Measurements from ENCODE around the gene DAB1. TPM values are rescaled to one million over a fixed set of nuclear protein-coding genes. Genes with fewer than 3 reads are reported as not detected.

DAB1 gene
- total and polyA plus RNA-seq, 12 donors = 0.04 to 2.1 (median 0.59) TPM; not detected in 2

- TF ChIP-seq POLR2A (IDR thresholded peaks at IDR 0.05) (no peak), CTCF (IDR thresholded peaks at IDR 0.05) (no peak)
- WGBS, 4 donors = 42 to 60% (median 54%) methylated on average over 1 of the region's 1 CpG
- DNase-seq = no peak
- Histone ChIP-seq H3K27me3 (peaks cover 5% of the 10 kb centered on the region), H3K4me3 (no peak overlapping the region), H3K4me1 (replicated peaks in 1 of 2) (no peaks in the 10 kb centered on the region), H3K9me3 (replicated peaks in 1 of 3) (no peaks in the 10 kb centered on the region), H3K27ac (no peak overlapping the region), H3K36me3 (replicated peaks in 1 of 2) (no peaks in the 10 kb centered on the region)
- intact Hi-C loops (cut with DNase I) = no loop called here
These were observed 98.3 kb downstream of the DAB1 start for GRCh38 chr1:57325536-57325935.

- TF ChIP-seq POLR2A (IDR thresholded peaks at IDR 0.05) = no peak
- no peak for TF ChIP-seq CTCF (IDR thresholded peaks at IDR 0.05)
- Histone ChIP-seq H3K9me3 (replicated peaks in 1 of 3) (no peaks in the 10 kb centered on the region), H3K4me1 (replicated peaks in 1 of 2) (no peaks in the 10 kb centered on the region), H3K27me3 (peaks cover 5% of the 10 kb centered on the region), H3K27ac (no peak overlapping the region), H3K4me3 (no peak overlapping the region), H3K36me3 (replicated peaks in 1 of 2) (no peaks in the 10 kb centered on the region)
- DNase-seq = no peak
- intact Hi-C loops (cut with DNase I) = no loop called here
- WGBS, 4 donors = 56 to 70% (median 62%) methylated on average over 2 to 4 of the region's 4 CpGs
These were observed 98.7 kb downstream of the DAB1 start for GRCh38 chr1:57325117-57325516.

GRCh38 chr1:57324388-57324787 is 99.5 kb downstream of the DAB1 start:
- no peak overlapping the region for H3K27ac ChIP-seq
- H3K27me3 ChIP-seq = peaks cover 5% of the 10 kb centered on the region
- no peaks in the 10 kb centered on the region for H3K4me1 ChIP-seq (replicated peaks in 1 of 2)
- DNase-seq = no peak
- WGBS, 4 donors = 85 to 98% (median 93%) methylated on average over 3 of the region's 3 CpGs
- intact Hi-C loops (cut with DNase I) = no loop called here
- no peak overlapping the region for H3K4me3 ChIP-seq
- no peaks in the 10 kb centered on the region for H3K9me3 ChIP-seq (replicated peaks in 1 of 3)
- H3K36me3 ChIP-seq (replicated peaks in 1 of 2) = no peaks in the 10 kb centered on the region
- TF ChIP-seq POLR2A (IDR thresholded peaks at IDR 0.05) (no peak), CTCF (IDR thresholded peaks at IDR 0.05) (no peak)

- no peak overlapping the region for H3K27ac ChIP-seq
- H3K36me3 ChIP-seq (replicated peaks in 1 of 2) = no peaks in the 10 kb centered on the region
- no peak overlapping the region for H3K4me3 ChIP-seq
- intact Hi-C loops (cut with DNase I) = no loop called here
- peaks cover 5% of the 10 kb centered on the region for H3K27me3 ChIP-seq
- no peaks in the 10 kb centered on the region for H3K9me3 ChIP-seq (replicated peaks in 1 of 3)
- TF ChIP-seq CTCF (IDR thresholded peaks at IDR 0.05) (no peak), POLR2A (IDR thresholded peaks at IDR 0.05) (no peak)
- no peaks in the 10 kb centered on the region for H3K4me1 ChIP-seq (replicated peaks in 1 of 2)
- DNase-seq = no peak
- WGBS, 4 donors = 87 to 91% (median 88%) methylated on average over 4 of the region's 4 CpGs
These were observed 102.1 kb downstream of the DAB1 start for GRCh38 chr1:57321776-57322175.
